HepG2 (cell line): Measurements from ENCODE around the gene CMTM4. TPM values are rescaled to one million over a fixed set of nuclear protein-coding genes. Genes with fewer than 3 reads are reported as not detected.

Source experiments
- ATAC-seq: fragments of 200-7000 bp; cut with Tn5 transposase; 3 replicates; pipeline ENCODE4 v1.9.1; 2020; ENCODE audit warnings: mild to moderate bottlenecking, moderate library complexity
- BruUV-seq: library from RNA; stranded (reverse); fragments of 400-500 nt; replicated peaks from 2 replicates; lab custom pipeline; 2021; lab: Mats Ljungman, UMichigan
- CTCF ChIA-PET: fragments of 300-600 bp; formaldehyde crosslinking; extraction: SDS; loops from one replicate; lab custom pipeline; 2021; ENCODE audit warnings: low total read pairs, inconsistent platforms, low intra/inter-chr PET ratio; lab: Yijun Ruan, JAX
- POLR2A ChIA-PET: fragments of 350-600 bp; sonication (Branson Sonifier 250); formaldehyde crosslinking; loops from one replicate; lab custom pipeline; 2020; ENCODE audit warnings: antibody characterized with exemption, inconsistent platforms; lab: Yijun Ruan, JAX
- DNase-seq: peaks from one replicate; pipeline ENCODE4 v3.0.0-alpha.2; 2015; ENCODE audit warnings: low spot score
- FAIRE-seq: peaks from 3 replicates; lab custom pipeline; 2011; peaks lifted over from hg19 to GRCh38; lab: Jason Lieb, UNC
- H2AFZ ChIP-seq: one replicate; pipeline ENCODE4 v1.6.1; 2011; ENCODE audit warnings: low read length, inconsistent platforms
- H3K27ac ChIP-seq: fragments of 300-600 bp; 3 replicates; pipeline ENCODE4 v1.8.0; 2011; ENCODE audit warnings: mixed run types, mild to moderate bottlenecking, mixed read lengths, low read length, inconsistent platforms; ENCODE audit not compliant: insufficient read depth; ENCODE audit errors: extremely low read length
- H3K27me3 ChIP-seq, 2 experiments: fragments of 200-600 bp in 1 of 2; 2 replicates in 1 of 2; 3 replicates in 1 of 2; pipeline versions ENCODE4 v1.6.0 to v1.8.0; 2011; ENCODE audit warnings: low read length in 2 of 2, mild to moderate bottlenecking in 2 of 2, moderate library complexity in 2 of 2, inconsistent platforms in 1 of 2; ENCODE audit not compliant: insufficient read depth in 2 of 2, control insufficient read depth in 1 of 2
- H3K36me3 ChIP-seq, 2 experiments: fragments of 200-600 bp in 1 of 2; replicated peaks in 1 of 2; 2 replicates in 1 of 2; 3 replicates in 1 of 2; pipeline versions ENCODE4 v1.5.1 to v1.8.0; 2011; ENCODE audit warnings: low read length in 2 of 2, inconsistent platforms in 1 of 2; ENCODE audit not compliant: insufficient read depth in 2 of 2, control insufficient read depth in 1 of 2
- H3K4me1 ChIP-seq: 2 replicates; pipeline ENCODE4 v1.5.1; 2012; ENCODE audit warnings: low read length, inconsistent platforms; ENCODE audit not compliant: insufficient read depth
- H3K4me2 ChIP-seq: 2 replicates; pipeline ENCODE4 v1.6.0; 2011; ENCODE audit warnings: low read depth, low read length, inconsistent platforms
- H3K4me3 ChIP-seq, 3 experiments: fragments of 200-600 bp in 1 of 3; sonication (generic), shearing (Covaris generic) in 1 of 3; replicated peaks in 1 of 3; 2 replicates each; pipeline ENCODE4 v1.5.1; 2011 to 2016; ENCODE audit warnings: low read length in 3 of 3, inconsistent platforms in 2 of 3, low read depth in 2 of 3, mild to moderate bottlenecking in 2 of 3, control low read depth in 1 of 3, mixed read lengths in 1 of 3; ENCODE audit not compliant: insufficient read depth in 1 of 3
- H3K79me2 ChIP-seq: one replicate; pipeline ENCODE4 v1.6.1; 2011; ENCODE audit warnings: low read length, inconsistent platforms; ENCODE audit not compliant: insufficient read depth
- H3K9ac ChIP-seq: 2 replicates; pipeline ENCODE4 v1.6.0; 2011; ENCODE audit warnings: mild to moderate bottlenecking, low read depth, low read length, inconsistent platforms; ENCODE audit not compliant: insufficient read depth
- H3K9me3 ChIP-seq: 2 replicates; pipeline ENCODE4 v1.5.1; 2012; ENCODE audit warnings: mild to moderate bottlenecking, low read length
- H4K20me1 ChIP-seq: 2 replicates; pipeline ENCODE4 v1.6.0; 2011; ENCODE audit warnings: inconsistent platforms, mild to moderate bottlenecking, low read length, moderate library complexity; ENCODE audit not compliant: insufficient read depth
- KDM6A ChIP-seq: IDR thresholded peaks from 2 replicates; pipeline ENCODE4 v1.6.1; 2016; ENCODE audit warnings: low read depth
- MAZ ChIP-seq, 2 experiments: sonication (generic) in 1 of 2; formaldehyde crosslinking in 1 of 2; IDR thresholded peaks; 2 replicates each; pipeline versions ENCODE4 v1.5.0 to v1.6.1; 2012 to 2020; ENCODE audit warnings: low read depth in 2 of 2, mild to moderate bottlenecking in 2 of 2, borderline replicate concordance in 1 of 2, improper control_type of control experiment in 1 of 2, low read length in 1 of 2, missing genetic modification reagents in 1 of 2, moderate library complexity in 1 of 2
- MED1 ChIP-seq: sonication (generic); formaldehyde crosslinking; IDR thresholded peaks from 2 replicates; pipeline ENCODE4 v1.4.0; 2020; ENCODE audit warnings: missing genetic modification reagents
- TBL1XR1 ChIP-seq: fragments of 150-350 bp; IDR thresholded peaks from 2 replicates; pipeline ENCODE4 v1.6.1; 2014; ENCODE audit warnings: borderline replicate concordance, low read length; ENCODE audit not compliant: partially characterized antibody
- ZFX ChIP-seq: sonication (generic); formaldehyde crosslinking; IDR thresholded peaks from 2 replicates; pipeline ENCODE4 v1.4.0; 2020; ENCODE audit warnings: mild to moderate bottlenecking, low read depth, missing genetic modification reagents, moderate library complexity
- ZNF24 ChIP-seq: fragments of 450-650 bp; IDR thresholded peaks from 2 replicates; pipeline ENCODE4 v1.6.1; 2017; ENCODE audit warnings: antibody characterized with exemption, mild to moderate bottlenecking
- ZNF264 ChIP-seq: sonication (generic); formaldehyde crosslinking; IDR thresholded peaks from 2 replicates; pipeline ENCODE4 v1.4.0; 2020; ENCODE audit warnings: missing genetic modification reagents
- ZNF333 ChIP-seq: sonication (generic); formaldehyde crosslinking; IDR thresholded peaks from 2 replicates; pipeline ENCODE4 v1.4.0; 2020; ENCODE audit warnings: mild to moderate bottlenecking, missing genetic modification reagents, borderline replicate concordance
- ZNF430 ChIP-seq: sonication (generic); formaldehyde crosslinking; IDR thresholded peaks from 2 replicates; pipeline ENCODE4 v1.9.0; 2021; ENCODE audit warnings: mild to moderate bottlenecking, missing genetic modification reagents
- ZNF724P ChIP-seq: sonication (generic); formaldehyde crosslinking; IDR thresholded peaks from 2 replicates; pipeline ENCODE4 v1.8.0; 2022; ENCODE audit warnings: missing genetic modification reagents, borderline replicate concordance
- ZNF850 ChIP-seq: sonication (generic); formaldehyde crosslinking; conservative IDR thresholded peaks from 2 replicates; pipeline ENCODE4 v1.9.0; 2021; ENCODE audit warnings: mild to moderate bottlenecking, missing genetic modification reagents
- WGBS: methylation state at CpG from one replicate; pipeline ENCODE4 v1.1.6; 2017; ENCODE audit warnings: low lambda C conversion rate; 5-methylcytosine and 5-hydroxymethylcytosine counted together
- in situ Hi-C: cut with HindIII; loops from 2 replicates; pipeline ENCODE4 v1.10.0; 2017; ENCODE audit warnings: low pct_unique_long_range_greater_than_20kb; ENCODE audit not compliant: extremely low pct_ligation_motif_present
- intact Hi-C: fragments of 100-400 bp; cut with micrococcal nuclease; formaldehyde crosslinking; loops from one replicate; pipeline ENCODE4 v1.10.0; 2022; ENCODE audit not compliant: unreplicated experiment
- polyA plus RNA-seq, 8 experiments: library from polyadenylated mRNA; depleted of rRNA in 3 of 8; stranded (reverse) in 7 of 8; unstranded in 1 of 8; fragments of >200 nt; fragmentation: Illumina TruSeq in 4 of 8; extraction: Trizol in 4 of 8; gene quantifications; 2 replicates each; pipeline versions ENCODE4 v1.2.1 to v1.2.3, GENCODE V29; 2011 to 2016; ENCODE audit warnings: low read depth in 4 of 8, missing spikeins in 1 of 8, mixed read lengths in 1 of 8; ENCODE audit not compliant: insufficient read depth in 1 of 8
- total RNA-seq, 5 experiments: library from RNA; depleted of rRNA; stranded (reverse); fragments of >200 nt; fragmentation: Illumina TruSeq; extraction: Trizol; gene quantifications; 2 replicates each; pipeline ENCODE4 v1.2.3, GENCODE V29; 2016; ENCODE audit warnings: low read depth in 1 of 5
- TF ChIP-seq, protein P1 (sequence below): sonication (generic); formaldehyde crosslinking; IDR thresholded peaks from 2 replicates; pipeline ENCODE4 v1.5.1; 2020; ENCODE audit warnings: missing genetic modification reagents, mild to moderate bottlenecking, borderline replicate concordance

Gene CMTM4
- total and polyA plus RNA-seq, 2 of the 13 experiments (the other 11 are each of a cell fraction or from before 2014, with no cell fraction given) = 32.0 to 36.3 TPM

DNA sequence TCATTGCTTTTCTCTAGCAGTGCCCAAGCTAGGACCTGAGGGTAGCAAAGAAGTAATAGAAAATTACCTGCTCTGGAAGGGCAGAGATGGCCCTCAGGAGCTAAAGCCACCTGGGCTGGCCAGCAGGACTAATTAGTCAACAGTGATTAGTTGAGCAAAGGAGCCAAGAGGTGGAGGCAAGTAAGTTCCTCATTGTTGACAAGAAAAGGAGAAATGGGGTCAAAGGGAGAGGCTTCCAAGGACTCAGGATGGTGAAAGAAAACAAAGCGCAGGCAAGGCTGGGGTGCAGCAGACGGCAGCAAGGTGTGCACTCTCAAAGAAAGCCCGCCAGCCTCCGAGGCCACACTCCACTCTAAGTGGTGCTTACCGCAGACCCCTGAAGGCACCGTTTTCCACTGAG is 44.6 kb downstream of the CMTM4 start:
- H3K4me3 ChIP-seq = no peak overlapping the region
- BruUV-seq = no TSS peak
- intact Hi-C loops = loop anchor here (1.0 to 5.0 kb wide), 2 partner anchors 35 to 44 kb away; no protein-coding TSS in a partner anchor
- peaks cover 11% of the 10 kb centered on the region for H3K4me1 ChIP-seq
- FAIRE-seq = no peak
- ATAC-seq = no peak
- TF ChIP-seq MED1 (CRISPR knock-in tag) = no peak
- TF ChIP-seq ZNF333 (CRISPR knock-in tag) = no peak
- TF ChIP-seq TBL1XR1 = no peak
- no peak for TF ChIP-seq ZNF430 (CRISPR knock-in tag)
- no peak for TF ChIP-seq ZFX (CRISPR knock-in tag)
- no peak for TF ChIP-seq ZNF850 (CRISPR knock-in tag)
- TF ChIP-seq ZNF24 = no peak
- TF ChIP-seq, protein P1, sequence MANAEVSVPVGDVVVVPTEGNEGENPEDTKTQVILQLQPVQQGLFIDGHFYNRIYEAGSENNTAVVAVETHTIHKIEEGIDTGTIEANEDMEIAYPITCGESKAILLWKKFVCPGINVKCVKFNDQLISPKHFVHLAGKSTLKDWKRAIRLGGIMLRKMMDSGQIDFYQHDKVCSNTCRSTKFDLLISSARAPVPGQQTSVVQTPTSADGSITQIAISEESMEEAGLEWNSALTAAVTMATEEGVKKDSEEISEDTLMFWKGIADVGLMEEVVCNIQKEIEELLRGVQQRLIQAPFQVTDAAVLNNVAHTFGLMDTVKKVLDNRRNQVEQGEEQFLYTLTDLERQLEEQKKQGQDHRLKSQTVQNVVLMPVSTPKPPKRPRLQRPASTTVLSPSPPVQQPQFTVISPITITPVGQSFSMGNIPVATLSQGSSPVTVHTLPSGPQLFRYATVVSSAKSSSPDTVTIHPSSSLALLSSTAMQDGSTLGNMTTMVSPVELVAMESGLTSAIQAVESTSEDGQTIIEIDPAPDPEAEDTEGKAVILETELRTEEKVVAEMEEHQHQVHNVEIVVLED = no peak
- TF ChIP-seq KDM6A (CRISPR knock-in tag) = no peak
- no peak for TF ChIP-seq ZNF724P (CRISPR knock-in tag)
- TF ChIP-seq ZNF264 = no peak
- TF ChIP-seq MAZ (IDR thresholded peaks at IDR 0.05; ENCODE audit: borderline replicate concordance, low read depth, low read length) = no peak
- no peak for TF ChIP-seq MAZ (CRISPR knock-in tag; IDR thresholded peaks at IDR 0.05; ENCODE audit: low read depth)
- no peaks in the 10 kb centered on the region for H4K20me1 ChIP-seq
- CTCF ChIA-PET = interaction anchor here (1.6 kb wide), 1 partner anchor 76 kb away, joined by 3 read pairs; no protein-coding TSS in a partner anchor
- no peak overlapping the region for H3K27ac ChIP-seq
- H3K9me3 ChIP-seq = no peaks in the 10 kb centered on the region
- H3K79me2 ChIP-seq = no peaks in the 10 kb centered on the region
- in situ Hi-C loops = no loop called here
- no peak for DNase-seq
- H3K27me3 ChIP-seq = no peaks in the 10 kb centered on the region
- POLR2A ChIA-PET = no interaction called here
- no peak overlapping the region for H3K9ac ChIP-seq
- H3K4me2 ChIP-seq = no peak overlapping the region
- no peak overlapping the region for H2AFZ ChIP-seq
- WGBS = 94% methylated on average over 4 of the region's 6 CpGs
- H3K36me3 ChIP-seq = no peaks in the 10 kb centered on the region
